H1 (cell line): ENCODE measurements around the gene CAB39L. TPM values are rescaled to one million over a fixed set of nuclear protein-coding genes. Genes with fewer than 3 reads are reported as not detected.

Experiments
- JUN ChIP-seq: IDR thresholded peaks from 2 replicates; pipeline ENCODE4 v1.6.1; 2011; ENCODE audit warnings: low read depth, mild to moderate bottlenecking, improper control_type of control experiment, low read length
- polyA plus RNA-seq, 7 experiments: library from polyadenylated mRNA; depleted of rRNA in 3 of 7; stranded (reverse) in 5 of 7; unstranded in 2 of 7; fragments of >200 nt in 5 of 7; fragments of 200-250 nt in 2 of 7; gene quantifications; 1 replicate in 5 of 7; 2 replicates in 1 of 7; 4 replicates in 1 of 7; pipeline versions ENCODE4 v1.2.1 to v1.2.3, GENCODE V29; 2011 to 2013; ENCODE audit warnings: missing spikeins in 2 of 7, mixed read lengths in 2 of 7
- total RNA-seq: library from RNA; stranded (reverse); fragmentation: NEBNext Ultra II Directional; extraction: Animal tissue kit (Norgen Biotek cat#: 25700); gene quantifications from 2 replicates; pipeline ENCODE4 v1.2.1, GENCODE V29; 2021
- TF ChIP-seq, protein P1 (sequence below): IDR thresholded peaks from 2 replicates; pipeline ENCODE4 v1.6.1; 2011; ENCODE audit warnings: low read length, improper control_type of control experiment

Gene CAB39L
- total and polyA plus RNA-seq, 2 of the 8 experiments (the other 6 are each of a cell fraction or from before 2014, with no cell fraction given): 2.5 to 4.8 TPM

DNA sequence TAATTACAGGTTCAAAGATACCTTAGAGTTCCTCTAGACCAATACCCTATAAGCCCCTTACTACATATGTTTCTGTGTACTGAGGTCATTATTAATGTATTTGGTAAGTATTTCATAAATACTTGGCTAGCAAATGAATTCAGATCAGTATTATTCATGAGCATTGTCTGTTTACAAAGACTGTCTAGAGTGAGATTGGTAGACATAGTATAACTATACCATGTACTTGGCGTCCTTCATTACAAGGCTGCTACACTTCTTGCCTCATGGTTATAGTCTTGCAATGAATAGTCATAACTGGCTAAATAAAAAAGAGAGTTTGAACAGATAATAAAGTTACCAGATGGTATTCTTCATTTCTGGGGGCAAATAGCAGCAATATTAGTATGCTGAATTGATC is 12.3 kb upstream of the CAB39L start (continued):
- TF ChIP-seq JUN: no peak
- TF ChIP-seq, protein P1, sequence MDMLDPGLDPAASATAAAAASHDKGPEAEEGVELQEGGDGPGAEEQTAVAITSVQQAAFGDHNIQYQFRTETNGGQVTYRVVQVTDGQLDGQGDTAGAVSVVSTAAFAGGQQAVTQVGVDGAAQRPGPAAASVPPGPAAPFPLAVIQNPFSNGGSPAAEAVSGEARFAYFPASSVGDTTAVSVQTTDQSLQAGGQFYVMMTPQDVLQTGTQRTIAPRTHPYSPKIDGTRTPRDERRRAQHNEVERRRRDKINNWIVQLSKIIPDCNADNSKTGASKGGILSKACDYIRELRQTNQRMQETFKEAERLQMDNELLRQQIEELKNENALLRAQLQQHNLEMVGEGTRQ: no peak
